Gastroesophageal sphincter (tissue), 4 donors: ENCODE measurements around the gene MUC5B. TPM values are rescaled to one million over a fixed set of nuclear protein-coding genes. Genes with fewer than 3 reads are reported as not detected.

ENCODE experiments used
- ATAC-seq: fragments of 150-250 bp; one replicate; pipeline ENCODE4 v1.9.1; 2016; ENCODE audit warnings: mild to moderate bottlenecking, moderate library complexity
- H3K27ac ChIP-seq, 4 donors: fragments of 200-600 bp; sonication (generic) in 3 of 4; 1 replicate in 3 of 4; 2 replicates in 1 of 4; pipeline ENCODE4 v1.5.1; 2016 to 2019
- H3K27me3 ChIP-seq: fragments of 200-600 bp; sonication (generic); one replicate; pipeline ENCODE4 v1.5.1; 2019
- H3K36me3 ChIP-seq, 2 donors: fragments of 200-600 bp; sonication (generic); one replicate each; pipeline ENCODE4 v1.5.1; 2019; ENCODE audit warnings: control low read depth in 1 of 2
- H3K4me1 ChIP-seq, 3 donors: fragments of 200-600 bp; sonication (generic); 1 replicate in 2 of 3; 2 replicates in 1 of 3; pipeline ENCODE4 v1.5.1; 2016 to 2019; ENCODE audit warnings: control low read depth in 2 of 3
- H3K4me3 ChIP-seq, 2 donors: fragments of 200-600 bp; sonication (generic); one replicate each; pipeline ENCODE4 v1.5.1; 2019; ENCODE audit warnings: mild to moderate bottlenecking in 1 of 2, moderate library complexity in 1 of 2
- H3K9me3 ChIP-seq, 3 donors: fragments of 200-600 bp; sonication (generic); one replicate each; pipeline ENCODE4 v1.5.1; 2017 to 2019; ENCODE audit warnings: control low read depth in 2 of 3
- CTCF ChIP-seq, 4 experiments: fragments of 200-600 bp in 2 of 4; fragments of 450-650 bp in 2 of 4; sonication (generic) in 1 of 4; IDR thresholded peaks; one replicate each; pipeline ENCODE4 v1.5.1; 2017 to 2019; ENCODE audit warnings: antibody characterized with exemption in 4 of 4, mild to moderate bottlenecking in 2 of 4, moderate library complexity in 2 of 4
- EP300 ChIP-seq: sonication (generic); formaldehyde crosslinking; IDR thresholded peaks from one replicate; pipeline ENCODE4 v1.6.1; 2017; ENCODE audit warnings: antibody characterized with exemption, mild to moderate bottlenecking
- POLR2A ChIP-seq, 2 donors: fragments of 450-650 bp; IDR thresholded peaks; one replicate each; pipeline ENCODE4 v1.6.1; 2017; ENCODE audit warnings: antibody characterized with exemption in 2 of 2, mild to moderate bottlenecking in 2 of 2, moderate library complexity in 1 of 2
- POLR2AphosphoS5 ChIP-seq: sonication (generic); formaldehyde crosslinking; IDR thresholded peaks from one replicate; pipeline ENCODE4 v1.6.1; 2017; ENCODE audit warnings: antibody characterized with exemption
- WGBS, 2 donors: methylation state at CpG; one replicate each; pipeline ENCODE4 v1.1.5; 2018; ENCODE audit warnings: low coverage in 1 of 2; 5-methylcytosine and 5-hydroxymethylcytosine counted together
- total RNA-seq, 4 donors: library from RNA; depleted of rRNA; stranded (reverse); fragments of >200 nt; gene quantifications; one replicate each; pipeline ENCODE4 v1.1.0, GENCODE V29; 2016

The MUC5B gene
- total RNA-seq, 4 donors from 2014 or later = 0.13 to 199 (median 0.60) TPM

- TF ChIP-seq POLR2AphosphoS5 (no peak), CTCF (IDR thresholded peaks at IDR 0.05) (no peak), EP300 (no peak), POLR2A (IDR thresholded peaks at IDR 0.05) (no peak)
- ATAC-seq = no peak
- H3K4me3 ChIP-seq = no peak overlapping the region
- peaks cover 0 to 60% (median 4%) of the 10 kb centered on the region in 3 donors for H3K4me1 ChIP-seq
- H3K36me3 ChIP-seq = peaks cover 0 to 53% of the 10 kb centered on the region in 2 donors
- H3K27me3 ChIP-seq = no peaks in the 10 kb centered on the region
- no peaks in the 10 kb centered on the region for H3K9me3 ChIP-seq
- H3K27ac ChIP-seq = no peak overlapping the region
- 100% methylated on average over 1 to 3 of the region's 9 CpGs for WGBS, 2 donors
These were observed 73.4 kb downstream of the MUC5B start for GRCh38 chr11:1296287-1296686.

GRCh38 chr11:1297011-1297575 lies 74.2 kb downstream of the MUC5B start:
- 81% methylated on average over 5 of the region's 25 CpGs; no CpG with 5 or more reads in 1 of the 2 donors for whole genome bisulfite sequencing, 2 donors
- Histone ChIP-seq H3K4me3 (no peak overlapping the region), H3K36me3 (peaks cover 0 to 49% of the 10 kb centered on the region in 2 donors), H3K27me3 (no peaks in the 10 kb centered on the region), H3K27ac (peak overlapping the region in 3 of 4 donors; percentile 78 to 90 (median 80)), H3K4me1 (peaks cover 0 to 66% (median 6%) of the 10 kb centered on the region in 3 donors), H3K9me3 (no peaks in the 10 kb centered on the region)
- TF ChIP-seq EP300 (no peak), POLR2A (IDR thresholded peaks at IDR 0.05) (no peak), CTCF (IDR thresholded peaks at IDR 0.05) (no peak), POLR2AphosphoS5 (no peak)
- ATAC-seq = no peak

DNA sequence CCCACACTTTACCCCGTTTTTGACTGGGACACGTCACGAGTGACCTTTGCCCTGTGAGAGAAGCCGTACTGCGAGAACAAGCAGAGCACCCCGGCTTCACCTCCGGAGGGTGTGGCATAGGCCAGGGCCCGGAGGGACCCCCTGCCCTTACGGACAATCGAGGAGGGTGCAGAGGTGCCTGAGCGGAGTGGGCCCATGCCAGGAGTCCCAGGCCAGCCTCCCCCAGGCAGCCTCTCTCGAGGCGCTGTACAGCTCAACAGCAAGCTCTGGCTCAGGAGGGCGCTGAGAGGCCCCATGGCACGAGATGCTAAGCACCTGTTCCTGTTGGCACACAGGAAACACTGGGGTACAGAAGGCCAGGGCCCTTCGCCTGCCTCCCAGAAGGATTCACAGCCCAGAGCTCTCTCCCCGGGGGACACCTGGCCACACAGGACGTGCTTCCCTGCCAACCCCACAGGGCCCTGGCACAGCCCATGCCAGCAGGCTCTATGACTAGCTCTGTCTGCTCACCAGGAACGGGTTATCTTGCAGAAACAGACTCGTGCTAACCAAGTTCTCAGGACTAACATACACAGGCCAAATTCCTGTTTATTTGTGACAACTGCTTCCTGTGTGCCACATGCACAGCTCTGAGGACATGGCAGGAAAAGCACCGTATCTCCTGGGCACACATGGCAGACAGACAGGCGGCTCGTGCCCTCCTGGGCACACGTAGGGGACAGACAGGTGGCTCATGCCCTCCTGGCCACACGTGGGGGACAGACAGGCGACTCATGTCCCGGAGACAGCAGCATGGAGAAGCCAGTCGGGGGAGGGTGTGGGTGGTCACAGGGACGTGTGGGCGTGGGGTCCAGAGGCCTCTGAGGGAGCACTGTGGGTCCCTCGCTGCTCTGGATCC lies 75.0 kb downstream of the MUC5B start:
- ATAC-seq = no peak
- Histone ChIP-seq H3K36me3 (peaks cover 0 to 41% of the 10 kb centered on the region in 2 donors), H3K4me3 (no peak overlapping the region), H3K27ac (peak overlapping the region in 3 of 4 donors; percentile 78 to 90 (median 80)), H3K27me3 (no peaks in the 10 kb centered on the region), H3K9me3 (no peaks in the 10 kb centered on the region), H3K4me1 (peaks cover 0 to 68% (median 12%) of the 10 kb centered on the region in 3 donors)
- TF ChIP-seq POLR2A (IDR thresholded peaks at IDR 0.05) (no peak), CTCF (IDR thresholded peaks at IDR 0.05) (no peak)
- WGBS, 2 donors = 93% methylated on average over 3 of the region's 31 CpGs; no CpG with 5 or more reads in 1 of the 2 donors

DNA sequence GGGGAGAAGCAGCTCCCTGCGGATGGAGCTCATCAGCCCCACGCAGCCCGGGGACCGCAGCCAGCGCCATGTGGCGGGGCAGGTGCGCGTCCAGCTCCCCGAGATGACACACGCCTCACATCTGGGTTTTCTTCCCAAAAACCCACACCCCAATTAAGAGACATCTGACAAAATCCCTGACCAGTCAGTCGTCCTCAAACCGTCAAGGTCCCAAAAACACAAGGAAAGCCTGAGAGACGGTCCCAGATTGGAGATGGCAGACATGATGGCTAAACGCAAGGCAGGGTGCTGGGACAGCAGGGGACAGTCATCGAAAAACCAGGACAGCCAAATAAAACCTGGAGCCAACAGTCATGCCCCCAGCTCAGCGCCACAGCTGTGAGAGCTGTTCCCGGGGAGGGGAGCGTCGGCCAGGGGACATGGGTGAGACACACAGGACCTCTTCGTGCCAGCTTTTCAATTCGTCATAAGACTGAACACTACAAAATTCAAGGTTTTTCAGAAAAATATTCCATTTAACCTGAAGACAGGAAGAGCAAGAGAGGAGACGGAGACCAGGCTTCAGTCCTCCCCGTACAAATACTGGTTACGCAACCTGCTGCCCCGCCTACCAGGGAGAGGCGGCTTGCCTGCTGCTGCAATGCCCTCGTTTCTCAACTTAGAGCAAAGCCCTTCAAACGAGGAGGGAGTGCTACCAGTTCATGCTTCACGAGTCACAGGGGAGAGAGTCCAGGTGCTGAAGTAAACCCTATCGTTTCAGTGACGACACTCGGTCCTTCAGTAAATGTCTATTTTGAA lies 76.0 kb downstream of the MUC5B start:
- Histone ChIP-seq H3K9me3 (no peaks in the 10 kb centered on the region), H3K27ac (peak overlapping the region; percentile 58 to 90 (median 79)), H3K36me3 (peaks cover 0 to 35% of the 10 kb centered on the region in 2 donors), H3K27me3 (no peaks in the 10 kb centered on the region), H3K4me1 (peaks cover 0 to 76% (median 23%) of the 10 kb centered on the region in 3 donors), H3K4me3 (no peak overlapping the region)
- ATAC-seq = peak; percentile 96
- TF ChIP-seq CTCF (IDR thresholded peaks at IDR 0.05) = no peak
- peak; percentile 85 for TF ChIP-seq POLR2AphosphoS5
- no peak for TF ChIP-seq POLR2A (IDR thresholded peaks at IDR 0.05)
- no peak for TF ChIP-seq EP300
- 64 to 90% methylated on average over 11 to 27 of the region's 32 CpGs for WGBS, 2 donors
